ENCODE measurements around the gene TOR2A. TPM values are rescaled to one million over a fixed set of nuclear protein-coding genes. Genes with fewer than 3 reads are reported as not detected.

TOR2A gene
- total and polyA plus RNA-seq, 9 donors, result 2.8 to 12.6 (median 9.9) TPM

DNA sequence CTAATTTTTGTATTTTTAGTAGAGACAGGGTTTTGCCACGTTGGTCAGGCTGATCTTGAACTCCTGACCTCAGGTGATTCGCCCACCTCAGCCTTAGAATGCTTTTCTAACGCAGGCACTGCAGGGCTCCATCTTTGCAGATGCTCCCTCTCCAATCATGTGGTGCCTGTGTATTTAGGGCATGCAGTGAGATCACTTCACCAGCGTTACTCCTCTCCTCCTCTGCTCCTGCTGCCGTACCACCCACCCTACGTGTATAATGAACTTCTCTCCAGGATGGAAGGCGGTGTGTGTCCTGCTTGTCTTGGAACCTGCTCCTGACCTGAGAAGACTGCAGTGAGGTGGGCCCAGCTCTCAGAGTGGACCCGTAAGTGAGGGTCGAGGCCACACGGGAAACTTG is 42.0 kb downstream of the TOR2A start:
- intact Hi-C loops (cut with DNase I), result no loop called here
- DNase-seq, result no peak
- Histone ChIP-seq H3K9me3 (no peaks in the 10 kb centered on the region), H3K4me1 (ENCODE audit: insufficient read depth) (peaks cover 1% of the 10 kb centered on the region), H3K27ac (no peak overlapping the region), H3K4me3 (no peak overlapping the region), H3K27me3 (no peaks in the 10 kb centered on the region), H3K36me3 (no peaks in the 10 kb centered on the region)
- TF ChIP-seq POLR2A (IDR thresholded peaks at IDR 0.05), result no peak
- TF ChIP-seq, protein P1, sequence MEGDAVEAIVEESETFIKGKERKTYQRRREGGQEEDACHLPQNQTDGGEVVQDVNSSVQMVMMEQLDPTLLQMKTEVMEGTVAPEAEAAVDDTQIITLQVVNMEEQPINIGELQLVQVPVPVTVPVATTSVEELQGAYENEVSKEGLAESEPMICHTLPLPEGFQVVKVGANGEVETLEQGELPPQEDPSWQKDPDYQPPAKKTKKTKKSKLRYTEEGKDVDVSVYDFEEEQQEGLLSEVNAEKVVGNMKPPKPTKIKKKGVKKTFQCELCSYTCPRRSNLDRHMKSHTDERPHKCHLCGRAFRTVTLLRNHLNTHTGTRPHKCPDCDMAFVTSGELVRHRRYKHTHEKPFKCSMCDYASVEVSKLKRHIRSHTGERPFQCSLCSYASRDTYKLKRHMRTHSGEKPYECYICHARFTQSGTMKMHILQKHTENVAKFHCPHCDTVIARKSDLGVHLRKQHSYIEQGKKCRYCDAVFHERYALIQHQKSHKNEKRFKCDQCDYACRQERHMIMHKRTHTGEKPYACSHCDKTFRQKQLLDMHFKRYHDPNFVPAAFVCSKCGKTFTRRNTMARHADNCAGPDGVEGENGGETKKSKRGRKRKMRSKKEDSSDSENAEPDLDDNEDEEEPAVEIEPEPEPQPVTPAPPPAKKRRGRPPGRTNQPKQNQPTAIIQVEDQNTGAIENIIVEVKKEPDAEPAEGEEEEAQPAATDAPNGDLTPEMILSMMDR (IDR thresholded peaks at IDR 0.05), result no peak
- TF ChIP-seq EP300 (IDR thresholded peaks at IDR 0.05), result no peak
- WGBS, 3 donors, result 87 to 90% (median 88%) methylated on average over 10 of the region's 10 CpGs

DNA sequence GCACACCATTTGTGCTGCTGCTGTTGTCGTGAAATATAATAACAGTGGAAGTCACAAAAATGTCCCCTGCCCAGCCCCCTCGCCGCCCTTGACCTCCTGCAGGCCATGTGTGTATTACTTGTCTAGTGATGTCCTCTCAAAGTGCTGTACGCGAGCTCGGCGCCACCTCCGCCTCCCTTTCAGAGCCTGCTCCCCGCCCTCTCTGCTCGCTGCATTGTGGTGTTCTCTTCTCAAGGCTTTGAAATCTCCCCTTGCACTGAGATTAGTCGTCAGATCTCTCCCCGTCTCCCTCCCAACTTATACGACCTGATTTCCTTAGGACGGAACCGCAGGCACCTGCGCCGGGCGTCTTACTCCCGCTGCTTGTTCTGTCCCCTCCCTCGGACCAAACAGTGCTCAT is 43.0 kb downstream of the TOR2A start:
- Histone ChIP-seq H3K27ac (no peak overlapping the region), H3K4me3 (no peak overlapping the region), H3K27me3 (no peaks in the 10 kb centered on the region), H3K4me1 (ENCODE audit: insufficient read depth) (peaks cover 1% of the 10 kb centered on the region), H3K9me3 (no peaks in the 10 kb centered on the region), H3K36me3 (no peaks in the 10 kb centered on the region)
- TF ChIP-seq POLR2A (IDR thresholded peaks at IDR 0.05) (no peak), EP300 (IDR thresholded peaks at IDR 0.05) (no peak)
- TF ChIP-seq, protein P1 (IDR thresholded peaks at IDR 0.05), result no peak
- WGBS, 3 donors, result 79 to 85% (median 85%) methylated on average over 20 of the region's 20 CpGs
- intact Hi-C loops (cut with DNase I), result no loop called here
- DNase-seq, result no peak

DNA sequence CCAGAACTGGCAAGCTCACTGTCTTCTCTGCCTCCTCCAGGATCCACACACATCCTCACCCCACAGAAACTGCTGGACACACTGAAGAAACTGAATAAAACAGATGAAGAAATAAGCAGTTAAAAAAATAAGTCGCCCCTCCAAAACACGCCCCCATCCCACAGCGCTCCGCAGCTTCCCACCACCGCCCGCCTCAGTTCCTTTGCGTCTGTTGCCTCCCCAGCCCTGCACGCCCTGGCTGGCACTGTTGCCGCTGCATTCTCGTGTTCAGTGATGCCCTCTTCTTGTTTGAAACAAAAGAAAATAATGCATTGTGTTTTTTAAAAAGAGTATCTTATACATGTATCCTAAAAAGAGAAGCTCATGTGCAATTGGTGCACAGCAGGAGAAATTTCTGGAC is 44.4 kb downstream of the TOR2A start:
- 93 to 94% (median 94%) methylated on average over 10 of the region's 10 CpGs for WGBS, 3 donors
- H3K27ac ChIP-seq, result no peak overlapping the region
- no peaks in the 10 kb centered on the region for H3K9me3 ChIP-seq
- peaks cover 1% of the 10 kb centered on the region for H3K4me1 ChIP-seq (ENCODE audit: insufficient read depth)
- no peak for TF ChIP-seq EP300 (IDR thresholded peaks at IDR 0.05)
- TF ChIP-seq POLR2A (IDR thresholded peaks at IDR 0.05), result no peak
- TF ChIP-seq, protein P1 (IDR thresholded peaks at IDR 0.05), result no peak
- no peaks in the 10 kb centered on the region for H3K36me3 ChIP-seq
- no peak for DNase-seq
- intact Hi-C loops (cut with DNase I), result no loop called here
- H3K4me3 ChIP-seq, result no peak overlapping the region
- no peaks in the 10 kb centered on the region for H3K27me3 ChIP-seq

DNA sequence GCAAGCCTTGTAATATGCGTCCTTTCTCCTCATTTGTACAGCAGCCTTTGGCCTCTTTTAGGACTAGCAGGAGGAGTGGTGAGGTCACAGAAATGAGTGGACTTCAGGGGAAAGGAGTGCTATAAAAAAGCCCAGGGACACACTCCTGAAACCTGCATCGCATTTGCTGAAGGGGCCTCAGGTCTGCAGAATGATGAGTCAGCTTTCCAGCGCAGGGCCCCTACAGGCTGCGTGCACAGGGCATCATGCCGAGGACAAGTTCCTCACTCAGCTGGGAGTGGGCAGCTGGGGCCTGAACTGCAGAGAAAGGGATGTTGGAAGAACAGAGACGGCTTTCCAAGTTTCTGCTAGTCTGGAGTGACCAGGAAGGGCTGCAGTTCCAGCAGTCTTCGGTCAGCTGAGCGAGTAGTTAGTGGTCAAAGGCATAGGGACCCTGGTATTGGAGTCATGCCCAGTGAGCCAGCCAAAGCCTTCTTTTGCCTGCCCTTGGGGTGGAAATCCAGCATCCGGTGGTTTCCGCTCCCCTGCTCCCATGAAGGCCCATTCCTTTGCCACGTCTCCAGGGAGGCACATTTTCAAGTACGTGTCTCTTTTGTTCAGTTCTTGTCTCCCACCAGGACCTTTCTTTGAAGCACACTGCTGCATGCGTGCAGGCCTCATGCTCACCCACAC is 45.6 kb downstream of the TOR2A start:
- WGBS, 3 donors, result 89 to 93% (median 92%) methylated on average over 13 of the region's 13 CpGs
- Histone ChIP-seq H3K9me3 (no peaks in the 10 kb centered on the region), H3K4me1 (ENCODE audit: insufficient read depth) (no peaks in the 10 kb centered on the region), H3K4me3 (no peak overlapping the region), H3K27me3 (no peaks in the 10 kb centered on the region), H3K27ac (no peak overlapping the region), H3K36me3 (no peaks in the 10 kb centered on the region)
- no peak for TF ChIP-seq EP300 (IDR thresholded peaks at IDR 0.05)
- TF ChIP-seq POLR2A (IDR thresholded peaks at IDR 0.05), result no peak
- TF ChIP-seq, protein P1 (IDR thresholded peaks at IDR 0.05), result no peak
- intact Hi-C loops (cut with DNase I), result no loop called here
- DNase-seq, result no peak

Measured in ovary (tissue), 9 donors.